Lower leg skin (tissue), 4 donors: Measurements from ENCODE around the gene KDM2B. TPM values are rescaled to one million over a fixed set of nuclear protein-coding genes. Genes with fewer than 3 reads are reported as not detected.

Experiments used
- DNase-seq, 2 donors: peaks; one replicate each; pipeline ENCODE4 v3.0.0-alpha.2; 2019; ENCODE audit warnings: low spot score in 2 of 2
- H3K4me3 ChIP-seq: fragments of 200-600 bp; sonication (generic); 2 replicates; pipeline ENCODE4 v1.5.1; 2017; ENCODE audit warnings: mild to moderate bottlenecking, low read depth; ENCODE audit not compliant: poor library complexity, severe bottlenecking
- CTCF ChIP-seq, 3 donors: fragments of 450-650 bp; IDR thresholded peaks; one replicate each; pipeline ENCODE4 v1.5.1; 2016; ENCODE audit warnings: antibody characterized with exemption in 3 of 3, mild to moderate bottlenecking in 3 of 3, moderate library complexity in 2 of 3
- POLR2A ChIP-seq, 2 donors: fragments of 450-650 bp; IDR thresholded peaks; one replicate each; pipeline ENCODE4 v1.6.1; 2016 to 2017; ENCODE audit warnings: antibody characterized with exemption in 2 of 2, mild to moderate bottlenecking in 1 of 2, moderate library complexity in 1 of 2
- WGBS, 2 donors: methylation state at CpG; one replicate each; pipeline ENCODE4 v1.1.5; 2018; 5-methylcytosine and 5-hydroxymethylcytosine counted together
- intact Hi-C: fragments of 100-400 bp; cut with DNase I; formaldehyde crosslinking; loops from one replicate; pipeline ENCODE4 v1.15.0; 2023; ENCODE audit warnings: low total_unique reads
- total RNA-seq, 4 donors: library from RNA; depleted of rRNA; stranded (reverse); fragments of >200 nt; gene quantifications; one replicate each; pipeline ENCODE4 v1.1.0, GENCODE V29; 2016

Gene KDM2B
- total RNA-seq, 4 donors from 2014 or later: 28.9 to 72.1 (median 47.9) TPM

DNA sequence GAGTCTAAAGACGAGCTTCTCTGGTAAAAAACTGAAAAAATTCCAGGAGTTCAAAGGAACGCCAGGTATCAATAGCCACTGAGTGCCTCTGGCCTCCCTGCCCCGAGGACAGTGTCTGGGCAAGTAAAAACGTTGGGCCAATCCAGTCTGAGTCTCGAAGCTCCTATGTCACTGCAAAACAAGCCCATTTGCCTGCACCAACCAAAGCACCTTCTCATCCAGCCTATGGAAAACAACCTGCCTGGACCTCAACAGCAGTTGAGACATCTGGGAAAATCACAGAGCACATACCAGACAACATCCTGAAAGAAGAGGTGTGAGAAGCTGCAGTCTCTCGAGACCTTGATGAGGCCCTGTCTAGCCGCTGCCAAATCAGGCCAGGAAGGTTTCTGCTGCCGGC, 124.3 kb downstream of the KDM2B start:
- no peak overlapping the region for H3K4me3 ChIP-seq
- WGBS, 2 donors: 69% methylated on average over 8 of the region's 8 CpGs
- DNase-seq: no peak
- intact Hi-C loops: no loop called here
- TF ChIP-seq POLR2A (IDR thresholded peaks at IDR 0.05) (no peak), CTCF (IDR thresholded peaks at IDR 0.05) (no peak)

GRCh38 chr12:121455766-121456420, 124.9 kb downstream of the KDM2B start:
- 86 to 89% methylated on average over 19 to 23 of the region's 23 CpGs for WGBS, 2 donors
- intact Hi-C loops: loop anchor here (1.0 kb wide), 1 partner anchor 22 kb away; no protein-coding TSS in a partner anchor
- DNase-seq: no peak

DNA sequence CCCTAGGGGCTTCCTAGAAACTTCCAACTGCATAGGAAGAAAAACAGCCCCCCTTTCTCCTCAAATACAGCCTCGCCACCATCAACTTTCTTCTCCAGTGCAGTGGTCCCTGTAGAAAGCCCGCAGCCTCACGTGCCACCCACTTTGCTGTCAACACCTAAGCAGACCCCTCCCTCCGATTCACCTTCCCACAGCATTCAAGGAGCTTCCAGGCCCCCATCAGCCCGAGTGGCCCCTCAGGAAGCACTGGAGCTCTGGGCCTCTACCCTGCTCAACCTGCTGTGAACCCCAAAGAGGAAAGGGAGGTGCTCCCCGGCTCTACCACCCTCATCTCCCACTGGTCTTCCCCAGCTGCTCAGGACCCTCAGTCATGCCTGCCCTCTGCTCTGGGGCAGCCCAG, 125.9 kb downstream of the KDM2B start:
- no peak for TF ChIP-seq POLR2A (IDR thresholded peaks at IDR 0.05)
- TF ChIP-seq CTCF (IDR thresholded peaks at IDR 0.05): no peak
- intact Hi-C loops: loop anchor here (1.0 kb wide), 1 partner anchor 21 kb away; no protein-coding TSS in a partner anchor
- WGBS, 2 donors: 88 to 92% methylated on average over 6 of the region's 6 CpGs
- no peak overlapping the region for H3K4me3 ChIP-seq
- no peak for DNase-seq

More at GRCh38 chr12:121455766-121456420, 124.9 kb downstream of the KDM2B start:
- no peak for TF ChIP-seq CTCF (IDR thresholded peaks at IDR 0.05)
- no peak for TF ChIP-seq POLR2A (IDR thresholded peaks at IDR 0.05)
- H3K4me3 ChIP-seq: no peak overlapping the region

DNA sequence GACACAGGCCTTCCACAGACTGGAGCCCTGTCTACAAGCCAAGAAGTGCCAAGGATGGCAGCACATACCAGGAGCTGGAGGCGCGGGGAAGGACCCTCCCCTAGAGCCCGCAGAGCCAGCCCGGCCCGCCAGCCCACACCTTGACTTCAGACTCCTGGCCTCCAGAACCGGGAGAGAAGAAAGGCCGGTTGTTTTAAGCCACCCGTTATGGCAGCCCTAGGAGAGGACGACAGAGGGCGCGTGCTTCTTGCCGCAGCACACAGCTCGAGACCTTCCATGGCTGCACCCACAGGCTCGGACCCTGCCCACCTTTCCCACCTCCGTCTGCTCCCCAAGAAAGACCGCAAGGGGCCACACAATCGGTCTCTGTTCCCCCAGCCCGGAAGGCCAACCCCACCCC, 127.2 kb downstream of the KDM2B start:
- intact Hi-C loops: no loop called here
- TF ChIP-seq CTCF (IDR thresholded peaks at IDR 0.05) (no peak), POLR2A (IDR thresholded peaks at IDR 0.05) (no peak)
- no peak overlapping the region for H3K4me3 ChIP-seq
- DNase-seq: no peak
- WGBS, 2 donors: 83 to 91% methylated on average over 18 of the region's 18 CpGs

GRCh38 chr12:121452985-121453360, 127.8 kb downstream of the KDM2B start:
- no peak overlapping the region for H3K4me3 ChIP-seq
- TF ChIP-seq POLR2A (IDR thresholded peaks at IDR 0.05) (no peak), CTCF (IDR thresholded peaks at IDR 0.05) (no peak)
- intact Hi-C loops: no loop called here
- DNase-seq: no peak
- 88 to 89% methylated on average over 35 to 36 of the region's 39 CpGs for WGBS, 2 donors
